Large intestine (tissue), 3 donors: Measurements from ENCODE around the gene PMPCA. TPM values are rescaled to one million over a fixed set of nuclear protein-coding genes. Genes with fewer than 3 reads are reported as not detected.

Source experiments
- DNase-seq, 2 donors: peaks; one replicate each; pipeline versions ENCODE4 v3.0.0 to v3.0.0-alpha.2; 2013
- H3K27ac ChIP-seq: one replicate; pipeline ENCODE4 v1.5.1; 2013; ENCODE audit warnings: low read length
- H3K27me3 ChIP-seq: 2 replicates; pipeline ENCODE4 v1.6.1; 2013; ENCODE audit warnings: low read length; ENCODE audit not compliant: control insufficient read depth, insufficient read depth
- H3K36me3 ChIP-seq: 2 replicates; pipeline ENCODE4 v1.6.1; 2013; ENCODE audit warnings: low read length; ENCODE audit not compliant: control insufficient read depth, insufficient read depth
- H3K4me1 ChIP-seq: one replicate; pipeline ENCODE4 v1.6.1; 2013; ENCODE audit warnings: low read length; ENCODE audit not compliant: control insufficient read depth, insufficient read depth
- H3K4me3 ChIP-seq: one replicate; pipeline ENCODE4 v1.5.1; 2013; ENCODE audit warnings: low read length
- H3K9me3 ChIP-seq: one replicate; pipeline ENCODE4 v1.6.1; 2013; ENCODE audit warnings: mild to moderate bottlenecking, low read depth, low read length, moderate library complexity; ENCODE audit not compliant: control insufficient read depth
- WGBS: methylation state at CpG from one replicate; pipeline ENCODE4 v1.1.5; 2013; ENCODE audit warnings: low lambda C conversion rate; ENCODE audit not compliant: insufficient coverage; 5-methylcytosine and 5-hydroxymethylcytosine counted together
- polyA plus RNA-seq: library from polyadenylated mRNA; unstranded; fragments of 120-200 nt; gene quantifications from one replicate; pipeline ENCODE4 v1.2.1, GENCODE V29; 2013

PMPCA gene
- polyA plus RNA-seq, 1 donor = 64.7 TPM

DNA sequence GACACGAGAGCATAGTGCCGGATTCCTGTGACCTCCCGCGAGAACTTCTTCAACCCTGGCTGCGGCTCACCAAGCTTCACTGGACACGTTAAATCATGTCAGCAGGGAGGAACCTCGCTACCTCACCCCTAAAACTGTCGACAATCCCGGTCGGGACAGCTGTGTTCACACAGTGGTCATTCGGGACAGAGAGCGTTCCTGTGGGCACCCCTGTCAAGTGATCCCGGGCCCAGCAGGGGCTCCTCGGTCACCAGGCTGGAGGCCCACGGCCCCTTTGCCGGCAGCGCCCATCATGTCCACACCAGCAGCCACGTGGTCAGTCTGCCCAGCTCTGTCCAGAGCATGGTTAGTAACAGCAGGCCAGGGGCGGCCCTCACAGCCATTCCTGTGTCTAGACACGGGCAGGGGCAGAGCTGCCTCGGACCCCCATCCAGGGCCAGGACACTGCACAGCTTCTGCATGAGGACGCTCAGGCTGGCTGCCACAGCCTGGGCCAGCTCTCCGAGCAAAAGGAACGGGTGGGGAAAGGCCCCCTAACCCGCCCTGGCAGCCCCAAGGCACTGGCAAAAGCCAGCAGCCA lies 25.7 kb downstream of the PMPCA start:
- no CpG with 5 or more reads among the region's 25 CpGs for WGBS
- Histone ChIP-seq H3K27me3 (no peaks in the 10 kb centered on the region), H3K27ac (no peak overlapping the region), H3K4me3 (no peak overlapping the region), H3K9me3 (peaks cover 2% of the 10 kb centered on the region), H3K36me3 (peaks cover 39% of the 10 kb centered on the region), H3K4me1 (peaks cover 9% of the 10 kb centered on the region)
- no peak for DNase-seq

DNA sequence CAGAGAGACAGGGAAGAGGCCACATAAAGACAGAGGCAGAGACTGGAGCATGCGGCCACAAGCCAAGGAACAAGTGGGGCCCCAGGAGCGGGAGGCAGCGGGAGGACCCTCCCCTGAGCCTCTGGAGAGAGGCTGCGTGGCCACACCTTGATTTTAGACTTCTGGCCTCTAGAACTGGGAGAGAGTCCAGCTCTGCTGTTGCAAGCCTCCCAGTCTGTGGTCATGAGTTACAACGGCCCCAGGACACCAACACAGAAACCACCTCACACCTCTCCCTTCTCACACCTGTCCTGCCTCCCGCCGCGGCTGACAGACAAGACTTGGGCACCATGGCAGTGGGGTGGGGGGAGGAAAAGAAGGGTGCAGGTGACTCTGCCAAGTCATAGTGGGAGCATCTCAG lies 27.0 kb downstream of the PMPCA start:
- H3K27me3 ChIP-seq = no peaks in the 10 kb centered on the region
- H3K4me3 ChIP-seq = peak overlapping the region; percentile 65
- peaks cover 2% of the 10 kb centered on the region for H3K9me3 ChIP-seq
- WGBS = no CpG with 5 or more reads among the region's 8 CpGs
- H3K36me3 ChIP-seq = peaks cover 44% of the 10 kb centered on the region
- DNase-seq = peak in 1 of 2 donors; percentile 43
- no peak overlapping the region for H3K27ac ChIP-seq
- H3K4me1 ChIP-seq = peaks cover 9% of the 10 kb centered on the region

DNA sequence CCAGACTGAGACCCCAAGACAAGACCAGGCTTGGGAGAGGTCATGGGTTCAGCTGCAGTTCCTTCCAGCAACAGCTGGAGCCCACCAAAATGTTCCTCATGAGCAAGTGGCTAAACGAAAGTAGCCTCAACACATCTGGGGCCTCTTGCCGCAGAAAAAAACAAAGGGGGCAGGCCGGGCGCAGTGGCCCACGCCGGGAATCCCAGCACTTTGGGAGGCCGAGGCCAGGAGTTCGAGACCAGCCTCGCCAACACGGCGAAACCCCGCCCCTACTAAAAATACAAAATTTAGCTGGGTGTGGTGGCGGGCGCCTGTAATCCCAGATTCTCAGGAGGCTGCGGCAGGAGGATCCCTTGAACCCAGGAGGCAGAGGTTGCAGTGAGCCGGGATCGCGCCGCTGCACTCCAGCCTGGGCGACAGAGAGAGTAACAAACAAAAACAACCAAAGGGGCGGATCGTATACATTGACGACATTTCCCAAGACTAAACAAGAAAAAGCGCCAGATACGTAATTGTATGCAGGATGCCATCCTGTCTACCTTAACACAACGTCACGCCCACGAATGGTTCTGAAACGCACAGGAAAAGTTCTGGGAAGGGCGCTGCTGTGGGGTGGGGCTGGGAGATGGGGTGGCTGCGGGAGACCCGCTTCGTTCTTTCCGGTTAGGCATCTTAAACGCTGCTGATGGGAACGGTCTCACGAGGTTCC lies 27.5 kb downstream of the PMPCA start:
- peaks cover 9% of the 10 kb centered on the region for H3K4me1 ChIP-seq
- peaks cover 2% of the 10 kb centered on the region for H3K9me3 ChIP-seq
- H3K27me3 ChIP-seq = no peaks in the 10 kb centered on the region
- peak overlapping the region; percentile 65 for H3K4me3 ChIP-seq
- DNase-seq = peak in 1 of 2 donors; percentile 22
- WGBS = no CpG with 5 or more reads among the region's 37 CpGs
- H3K36me3 ChIP-seq = peaks cover 47% of the 10 kb centered on the region
- H3K27ac ChIP-seq = no peak overlapping the region

DNA sequence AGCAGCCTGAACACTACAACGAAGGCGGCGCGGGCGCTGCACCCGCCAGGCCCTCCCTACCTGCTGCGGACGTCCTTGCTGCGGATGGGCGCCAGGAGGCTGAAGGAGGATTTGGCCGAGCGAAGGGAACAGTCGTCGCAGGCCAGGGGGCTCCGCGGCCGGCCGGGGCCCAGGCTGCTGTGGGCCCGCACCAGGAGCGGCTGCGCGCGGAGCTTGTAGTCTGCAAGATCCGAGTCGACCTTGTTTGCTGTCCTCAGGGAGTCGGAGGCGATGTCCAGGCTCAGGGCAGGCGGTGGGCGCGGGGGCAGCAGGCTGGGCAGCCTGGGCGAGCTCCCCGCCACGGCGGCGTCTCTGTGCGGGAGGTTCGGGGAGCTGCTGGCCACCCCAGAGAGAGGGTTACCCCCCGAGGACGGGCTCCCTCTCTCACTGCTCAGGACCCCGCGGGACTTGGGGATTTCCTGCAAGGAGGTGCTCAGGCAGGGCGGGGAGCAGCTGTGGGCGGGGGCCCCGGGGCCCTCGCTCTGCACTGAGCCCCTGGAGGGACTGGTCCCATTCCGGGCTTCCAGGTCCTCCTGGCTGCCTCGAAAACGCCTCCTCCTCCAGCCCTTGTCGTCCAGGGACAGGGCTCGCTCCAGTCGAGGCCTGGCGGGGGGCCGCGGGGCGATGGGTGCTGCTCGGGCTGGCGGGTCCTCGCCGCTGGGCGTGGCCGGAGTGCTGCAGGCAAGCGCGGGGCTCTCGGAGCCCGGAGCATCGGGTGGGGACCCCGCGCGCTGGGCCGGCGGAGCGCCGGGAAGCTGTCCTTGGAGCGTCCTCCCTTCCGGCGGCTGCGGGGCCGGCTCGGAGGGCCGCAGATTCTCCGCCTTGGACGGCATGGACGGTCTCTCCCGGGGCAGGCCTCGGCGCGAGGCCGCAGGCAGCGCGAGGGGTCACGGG lies 28.4 kb downstream of the PMPCA start:
- peaks cover 9% of the 10 kb centered on the region for H3K4me1 ChIP-seq
- no peak overlapping the region for H3K27ac ChIP-seq
- DNase-seq = no peak
- no peaks in the 10 kb centered on the region for H3K27me3 ChIP-seq
- H3K9me3 ChIP-seq = peaks cover 2% of the 10 kb centered on the region
- peaks cover 51% of the 10 kb centered on the region for H3K36me3 ChIP-seq
- no CpG with 5 or more reads among the region's 91 CpGs for WGBS
- H3K4me3 ChIP-seq = peak overlapping the region; percentile 65

DNA sequence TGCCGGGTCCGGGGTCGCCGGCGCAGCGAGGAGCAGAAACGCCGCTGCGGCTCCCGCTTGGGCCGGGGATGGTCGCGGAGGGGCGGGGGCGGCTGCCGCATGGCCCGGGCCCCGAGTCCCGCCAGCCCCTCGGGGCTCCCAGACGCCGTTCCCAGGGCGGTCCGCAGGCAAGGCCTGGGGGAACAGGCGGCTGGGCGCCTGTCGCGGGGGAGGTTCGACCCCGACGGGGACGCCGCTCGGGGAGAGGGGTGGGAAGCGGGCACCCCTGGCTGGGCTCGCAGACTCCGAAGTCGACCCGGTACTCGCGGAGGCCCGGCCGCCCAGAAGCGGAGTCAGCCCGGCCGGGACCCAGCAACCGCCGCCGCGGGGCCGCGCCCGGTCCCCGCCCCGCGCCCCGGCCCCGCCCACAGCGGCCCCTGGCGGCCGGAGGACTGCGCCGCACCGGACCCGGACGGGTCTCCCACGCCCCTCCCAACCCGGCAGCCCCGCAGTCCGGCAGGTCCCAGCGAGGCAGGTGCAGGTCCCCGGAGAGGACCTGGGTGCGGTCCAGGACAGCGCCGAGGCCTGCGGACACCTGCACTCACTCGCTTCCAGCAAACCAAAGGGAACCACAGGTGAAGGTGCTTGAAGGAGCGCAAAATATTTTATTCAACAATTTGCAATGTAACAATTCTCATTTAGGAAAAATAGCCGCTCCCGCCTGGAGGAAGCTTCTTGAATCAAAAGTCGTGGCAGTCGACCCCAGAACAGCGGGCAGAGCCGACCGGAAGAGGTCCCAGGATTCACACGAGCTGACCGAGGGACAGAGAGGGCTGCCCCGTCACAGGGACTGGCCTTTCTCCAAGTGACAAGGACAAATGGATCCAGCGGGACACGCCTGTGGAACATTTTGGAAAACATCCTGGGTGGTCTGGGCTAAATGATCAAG lies 29.3 kb downstream of the PMPCA start, which contains the start of gene INPP5E:
Gene INPP5E (minus strand): TSS at position 365 of the 928 bp plus-strand sequence. CDS start 426 bp downstream, outside the sequence.
- Histone ChIP-seq H3K27ac (no peak within 1 kb of the TSS), H3K27me3 (no peaks in the 10 kb centered on the region), H3K4me3 (peak within 1 kb of the TSS; percentile 65), H3K9me3 (peaks cover 2% of the 10 kb centered on the region), H3K36me3 (peaks cover 54% of the 10 kb centered on the region), H3K4me1 (peaks cover 9% of the 10 kb centered on the region)
- WGBS = no CpG with 5 or more reads among the region's 90 CpGs
- DNase-seq = peak; percentile 40 to 81

DNA sequence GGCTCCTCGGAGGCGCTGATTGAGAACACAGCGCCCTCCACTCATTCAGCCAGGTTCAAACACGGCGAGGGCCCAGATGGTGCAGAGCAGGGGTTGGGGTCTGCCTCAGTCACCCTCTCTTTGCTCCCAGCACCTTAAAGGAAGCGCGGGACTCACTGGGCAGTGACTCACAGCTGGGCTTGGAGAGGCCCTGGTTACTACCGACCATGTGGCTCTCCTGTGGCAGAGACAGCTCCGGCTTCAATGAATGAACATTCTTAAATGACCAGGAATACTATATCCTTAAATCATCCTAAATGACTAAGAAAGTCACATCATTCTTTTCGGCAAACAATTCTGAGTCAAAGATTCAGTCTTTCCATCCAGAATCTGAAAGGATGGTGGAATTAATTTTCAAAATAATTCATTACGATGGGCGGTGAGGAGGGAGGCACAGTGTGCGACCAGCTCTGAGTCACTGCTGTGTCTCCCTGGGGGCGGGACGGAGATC lies 30.8 kb downstream of the PMPCA start:
- H3K4me3 ChIP-seq = no peak overlapping the region
- no peaks in the 10 kb centered on the region for H3K27me3 ChIP-seq
- DNase-seq = no peak
- H3K36me3 ChIP-seq = peaks cover 57% of the 10 kb centered on the region
- H3K9me3 ChIP-seq = no peaks in the 10 kb centered on the region
- no CpG with 5 or more reads among the region's 15 CpGs for WGBS
- peaks cover 9% of the 10 kb centered on the region for H3K4me1 ChIP-seq
- no peak overlapping the region for H3K27ac ChIP-seq

DNA sequence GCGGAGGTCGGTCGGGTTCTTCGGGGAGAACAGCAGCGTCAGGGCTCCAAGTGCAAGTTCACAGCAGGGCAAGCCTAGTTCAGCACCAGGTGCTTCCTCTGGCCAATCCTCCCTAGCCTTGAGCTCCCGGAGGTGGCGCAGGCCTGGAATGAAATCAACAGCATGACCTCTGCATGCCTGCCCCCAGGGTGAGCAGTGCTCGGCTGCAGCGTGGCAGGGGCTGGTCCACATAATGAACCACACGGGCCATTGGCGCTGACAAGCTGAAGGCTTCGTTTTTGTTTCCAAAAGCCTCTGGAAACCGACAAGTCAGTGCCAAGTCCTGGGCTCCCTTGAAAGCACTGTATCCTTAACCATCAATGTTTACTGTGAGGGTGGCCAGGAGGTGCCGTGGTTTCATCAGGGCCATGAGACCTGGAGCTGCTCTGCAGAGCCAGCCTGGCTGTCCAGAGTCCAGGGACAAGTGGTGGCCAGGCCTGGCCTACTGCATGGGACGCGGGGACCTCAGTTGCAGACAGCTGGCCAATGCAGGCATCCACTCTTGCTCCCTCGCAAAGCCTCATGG lies 31.3 kb downstream of the PMPCA start:
- DNase-seq = no peak
- Histone ChIP-seq H3K9me3 (no peaks in the 10 kb centered on the region), H3K4me3 (no peak overlapping the region), H3K27me3 (no peaks in the 10 kb centered on the region), H3K36me3 (peaks cover 61% of the 10 kb centered on the region), H3K4me1 (peaks cover 9% of the 10 kb centered on the region), H3K27ac (no peak overlapping the region)
- WGBS = no CpG with 5 or more reads among the region's 17 CpGs

DNA sequence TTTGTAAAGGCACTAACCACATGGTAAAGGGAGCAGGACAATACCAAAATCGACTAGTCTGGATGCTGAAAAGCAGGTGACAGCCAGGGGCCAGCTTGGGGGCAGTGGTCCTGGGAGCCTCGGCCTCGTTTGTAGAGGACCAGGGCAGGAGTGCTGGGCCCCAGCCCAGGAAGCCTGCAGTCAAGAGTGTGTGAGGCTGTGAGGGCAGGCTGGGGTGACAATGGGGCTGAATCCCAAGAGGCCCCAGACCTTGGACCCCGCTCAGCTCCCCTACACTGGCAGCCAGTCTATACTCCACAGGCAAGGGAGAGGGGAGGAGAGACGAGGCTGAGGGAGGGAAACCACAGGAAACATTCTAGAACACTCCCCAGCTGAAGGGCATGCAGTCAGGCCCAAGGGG lies 31.8 kb downstream of the PMPCA start:
- Histone ChIP-seq H3K4me1 (peaks cover 8% of the 10 kb centered on the region), H3K27ac (no peak overlapping the region), H3K4me3 (no peak overlapping the region), H3K9me3 (no peaks in the 10 kb centered on the region), H3K27me3 (no peaks in the 10 kb centered on the region), H3K36me3 (peaks cover 66% of the 10 kb centered on the region)
- DNase-seq = no peak
- no CpG with 5 or more reads among the region's 5 CpGs for WGBS

DNA sequence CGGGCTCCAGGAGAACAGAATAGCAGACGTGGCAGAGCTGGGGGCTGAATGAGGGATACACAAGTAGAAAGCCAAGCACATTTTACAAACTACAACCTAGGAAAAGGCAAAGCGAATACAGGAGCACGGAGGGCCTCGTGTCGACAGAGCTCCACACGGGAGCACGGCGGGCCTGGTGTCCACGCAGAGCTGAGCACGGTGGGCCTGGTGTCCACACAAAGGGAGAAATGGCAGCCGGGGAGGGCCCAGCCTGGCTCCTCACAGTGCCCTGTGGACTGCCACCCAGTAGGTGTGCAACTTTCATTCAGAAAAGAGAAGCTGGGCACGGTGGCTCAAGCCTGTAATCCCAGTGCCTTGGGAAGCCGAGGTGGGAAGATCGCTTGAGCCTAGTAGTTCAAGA lies 32.6 kb downstream of the PMPCA start:
- Histone ChIP-seq H3K4me1 (no peaks in the 10 kb centered on the region), H3K27ac (no peak overlapping the region), H3K9me3 (no peaks in the 10 kb centered on the region), H3K36me3 (peaks cover 70% of the 10 kb centered on the region), H3K4me3 (no peak overlapping the region), H3K27me3 (no peaks in the 10 kb centered on the region)
- WGBS = no CpG with 5 or more reads among the region's 15 CpGs
- DNase-seq = no peak
